ACHN (cell line): ENCODE results near the gene OPCML.

Source experiments
- DNase-seq: peaks from one replicate; pipeline ENCODE4 v3.0.0-alpha.2; 2015
- in situ Hi-C: cut with HindIII; loops from 2 replicates; pipeline ENCODE4 v1.10.0; 2017; ENCODE audit warnings: low sequenced_read_pairs, low pct_ligation_motif_present, low pct_unique_long_range_greater_than_20kb

The OPCML gene

DNA sequence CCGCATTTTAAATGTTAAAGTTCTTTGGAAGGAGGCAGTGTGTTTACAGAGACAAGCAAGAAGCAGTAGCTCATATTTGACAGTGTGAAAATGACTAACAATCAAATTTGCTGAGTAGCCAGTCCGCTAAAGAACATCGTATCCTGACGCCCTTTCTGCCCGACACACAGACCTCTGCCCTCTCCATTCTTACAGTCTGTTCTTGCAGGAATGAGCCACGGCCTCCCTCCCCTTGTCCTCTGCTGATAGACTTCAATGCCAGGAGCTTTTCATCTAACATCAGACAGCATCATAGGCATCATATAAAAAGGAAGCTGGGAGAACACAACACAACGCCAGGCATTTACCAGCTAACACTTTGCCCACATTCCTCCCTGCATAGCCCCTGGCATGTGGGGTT is 486.0 kb downstream of the OPCML start:
- no peak for DNase-seq
- in situ Hi-C loops = no loop called here

DNA sequence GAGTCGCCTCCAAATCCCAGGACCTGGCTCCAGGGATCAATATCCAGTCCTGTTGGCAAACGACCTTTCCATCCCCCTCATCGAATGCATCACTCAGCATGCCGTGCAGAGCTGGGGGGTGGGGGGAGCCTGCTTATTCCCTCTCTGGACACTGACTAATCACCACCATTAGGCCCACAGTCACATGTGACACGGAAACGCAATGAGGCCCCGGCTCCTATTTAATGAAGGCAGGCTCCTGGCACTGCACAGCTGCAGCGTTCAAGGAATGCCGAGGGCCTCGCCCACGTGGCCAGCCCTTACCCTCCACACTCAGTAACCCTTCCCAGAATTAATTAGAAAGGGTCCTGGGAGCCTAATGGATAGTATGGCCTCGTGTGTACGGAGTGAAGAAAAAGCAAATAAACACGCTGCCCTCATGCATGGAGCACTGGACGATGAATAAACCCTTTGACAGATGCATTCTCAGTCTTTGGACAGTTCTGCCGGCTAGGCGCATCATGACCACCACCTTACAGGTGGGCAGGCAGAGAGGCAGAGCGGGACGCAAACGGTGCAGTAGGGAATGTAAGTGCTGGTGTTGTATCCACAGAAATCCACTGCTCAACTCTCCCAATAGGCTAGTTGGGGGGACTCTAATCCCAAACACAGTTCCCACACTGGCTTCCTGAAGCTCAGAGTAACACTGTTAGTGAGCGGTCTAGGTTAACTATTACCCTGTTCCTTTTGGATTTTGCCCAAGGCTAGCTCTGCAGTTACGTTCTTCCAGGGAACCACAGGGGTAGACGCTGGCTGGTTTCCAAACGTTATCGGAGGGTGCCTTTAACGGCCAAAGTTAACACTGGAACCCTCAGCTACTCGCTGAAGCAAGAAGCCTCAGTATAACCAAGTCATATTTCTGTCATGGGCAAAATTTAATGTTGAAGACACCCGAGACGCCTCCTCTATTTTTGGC is 490.1 kb downstream of the OPCML start:
- in situ Hi-C loops = no loop called here
- no peak for DNase-seq

DNA sequence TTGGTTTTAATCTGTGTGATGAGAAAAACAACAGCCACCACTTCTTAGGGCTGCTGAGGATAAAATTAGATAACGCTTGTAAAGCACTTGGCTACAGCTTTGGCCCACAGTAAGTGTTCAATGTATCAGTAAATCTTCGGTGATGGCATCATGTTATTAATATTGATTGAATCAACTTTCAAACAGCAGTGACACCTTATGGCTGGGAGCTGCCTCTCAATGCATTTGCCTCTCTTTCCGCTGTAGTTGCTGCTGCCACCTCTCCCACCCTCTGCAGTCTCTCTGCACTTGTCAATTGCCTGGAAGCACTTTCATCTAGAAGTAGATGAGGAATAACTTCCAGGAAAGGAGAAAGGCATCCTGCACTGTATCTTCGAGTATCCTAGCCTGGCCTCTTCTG is 491.1 kb downstream of the OPCML start:
- DNase-seq = no peak
- in situ Hi-C loops = no loop called here

DNA sequence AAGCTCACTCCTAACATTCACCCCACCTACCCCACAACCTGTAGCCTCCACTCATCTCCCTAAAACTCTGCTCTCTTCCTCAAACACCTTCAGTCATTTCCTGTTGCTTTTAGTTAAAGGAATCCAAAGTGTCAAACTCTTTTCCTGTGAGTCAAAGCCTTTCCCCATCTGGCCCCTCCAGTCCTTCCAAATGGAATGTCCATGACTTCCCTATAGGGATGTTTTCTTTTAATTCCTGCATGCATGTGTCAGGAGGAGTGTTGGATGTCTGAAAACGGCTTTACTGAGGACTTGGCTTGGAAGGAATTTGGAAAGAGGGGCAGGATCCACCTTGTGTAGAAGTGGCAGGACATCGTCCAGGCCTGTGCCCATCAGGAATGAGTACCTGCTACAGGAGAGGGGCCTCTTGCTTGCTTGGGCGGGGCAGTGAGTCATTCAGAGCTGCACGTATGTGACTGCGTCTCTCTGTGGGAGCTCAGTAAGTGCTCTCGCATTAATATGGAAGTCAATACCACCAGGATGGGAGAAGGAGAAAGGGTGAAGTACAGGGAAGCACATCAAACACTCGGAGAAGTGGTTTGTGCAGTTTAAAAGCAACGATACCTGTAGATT is 491.9 kb downstream of the OPCML start:
- DNase-seq = no peak
- in situ Hi-C loops = no loop called here

DNA sequence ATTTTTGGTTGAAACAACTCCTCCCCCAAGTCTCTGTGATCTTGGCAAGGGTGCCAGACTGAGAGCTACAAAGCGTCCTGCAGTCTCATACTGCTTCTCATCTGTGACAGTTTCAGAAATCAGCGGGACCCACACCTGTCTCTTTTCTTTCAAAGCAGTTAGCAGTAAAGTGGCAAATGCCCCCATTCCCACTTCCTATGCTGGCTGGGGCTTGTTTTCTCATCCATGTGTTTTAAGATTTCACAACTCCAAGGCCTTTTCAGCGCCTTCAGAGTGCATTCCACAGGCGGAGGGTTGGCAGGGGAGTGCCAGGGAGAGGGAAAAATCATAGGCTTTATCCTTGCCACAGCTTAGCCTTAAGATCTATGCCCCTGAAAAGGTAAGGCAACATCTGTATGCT is 493.5 kb downstream of the OPCML start:
- in situ Hi-C loops = no loop called here
- DNase-seq = no peak

DNA sequence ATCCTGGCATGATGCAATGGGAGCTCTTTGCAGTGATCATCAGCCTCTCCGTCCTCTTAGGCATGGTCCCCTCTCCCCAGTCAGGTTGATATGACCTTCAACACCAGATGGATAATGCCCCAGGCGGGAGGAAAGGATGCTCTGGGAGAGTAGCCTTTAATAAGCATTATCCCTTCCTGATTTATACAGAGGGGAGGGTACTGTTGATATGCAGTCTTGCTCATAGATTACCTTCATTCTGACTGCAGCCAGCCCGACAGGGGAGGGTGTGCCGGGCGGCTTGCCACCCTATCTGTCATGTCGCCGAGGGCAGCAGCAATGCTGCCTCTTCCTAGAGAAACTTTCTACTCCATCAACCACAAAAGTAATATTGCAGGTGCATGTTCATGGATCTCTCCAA is 497.4 kb downstream of the OPCML start:
- in situ Hi-C loops = no loop called here

DNA sequence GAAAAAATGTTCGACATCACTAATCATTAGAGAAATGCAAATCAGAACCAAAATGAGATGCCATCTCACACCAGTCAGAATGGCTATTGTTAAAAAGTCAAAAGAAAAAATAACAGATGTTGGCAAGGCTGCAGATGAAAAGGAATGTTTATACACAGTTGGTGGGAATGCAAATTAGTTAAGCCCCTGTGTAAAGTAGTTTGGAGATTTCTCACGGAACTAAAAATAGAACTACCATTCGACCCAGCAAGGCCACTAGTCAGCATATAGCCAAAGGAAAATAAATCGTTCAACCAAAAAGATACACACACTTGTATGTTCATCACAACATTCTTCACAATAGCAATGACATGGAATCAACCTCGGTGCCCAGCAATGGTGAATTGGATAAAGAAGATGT is 503.2 kb downstream of the OPCML start:
- no peak for DNase-seq
- in situ Hi-C loops = no loop called here

More for the DNA sequence above, 497.4 kb downstream of the OPCML start:
- no peak for DNase-seq

DNA sequence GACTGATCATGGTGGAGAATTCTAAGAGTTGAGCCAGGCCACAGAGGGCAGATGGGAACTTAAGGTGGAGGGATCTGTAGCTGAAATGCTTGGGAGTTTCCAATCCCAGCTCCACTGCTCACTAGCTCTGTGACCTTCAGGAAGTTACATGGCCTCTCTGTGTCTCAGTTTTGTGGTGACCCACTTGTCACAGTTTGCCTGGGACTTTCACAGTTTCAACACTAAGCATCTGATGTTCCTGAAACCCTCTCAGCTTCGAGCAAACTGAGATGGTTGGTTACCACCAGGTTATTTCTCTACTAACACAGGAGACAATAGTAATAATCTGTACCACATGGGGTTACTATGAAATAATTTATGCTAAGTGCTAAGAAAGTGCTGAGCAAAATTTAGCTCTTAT is 505.3 kb downstream of the OPCML start:
- in situ Hi-C loops = no loop called here
- no peak for DNase-seq

DNA sequence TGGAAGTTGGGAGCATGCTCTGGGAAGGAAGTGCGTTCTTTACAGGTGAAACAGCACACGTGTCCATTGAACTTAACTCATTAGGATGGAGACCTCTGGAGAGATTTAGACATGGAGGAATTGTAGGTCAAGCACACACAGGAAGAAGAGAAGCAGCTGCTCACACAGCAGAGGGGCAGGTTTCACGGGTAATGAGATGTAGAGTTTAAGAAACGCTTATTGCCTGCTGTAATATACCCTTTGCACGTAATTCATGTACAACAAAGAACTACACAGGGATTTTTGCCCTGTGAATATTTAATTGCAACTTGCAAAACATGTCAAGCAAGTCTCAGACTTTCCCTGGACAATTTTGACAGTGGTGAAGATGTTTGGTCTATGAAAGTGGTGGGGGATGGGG is 508.0 kb downstream of the OPCML start:
- no peak for DNase-seq
- in situ Hi-C loops = no loop called here

DNA sequence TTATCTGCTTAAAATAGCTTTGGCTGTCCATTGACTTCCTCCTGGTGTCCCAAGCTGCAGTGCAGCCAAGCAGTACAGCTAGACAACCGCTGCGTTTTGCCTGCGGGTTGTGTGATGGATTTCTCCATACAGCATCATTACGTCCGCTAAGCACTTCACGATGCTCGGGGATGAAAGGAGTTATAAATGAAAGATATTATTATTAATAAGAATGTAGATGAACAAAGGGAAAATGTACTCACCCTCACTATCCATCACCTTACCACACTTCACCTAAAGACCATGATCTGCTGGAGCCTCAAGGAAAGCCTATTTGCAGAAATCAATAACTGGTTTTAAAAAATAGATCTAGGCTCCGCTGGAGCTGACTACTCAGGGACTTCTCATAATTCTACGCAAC is 509.1 kb downstream of the OPCML start:
- in situ Hi-C loops = no loop called here
- no peak for DNase-seq

DNA sequence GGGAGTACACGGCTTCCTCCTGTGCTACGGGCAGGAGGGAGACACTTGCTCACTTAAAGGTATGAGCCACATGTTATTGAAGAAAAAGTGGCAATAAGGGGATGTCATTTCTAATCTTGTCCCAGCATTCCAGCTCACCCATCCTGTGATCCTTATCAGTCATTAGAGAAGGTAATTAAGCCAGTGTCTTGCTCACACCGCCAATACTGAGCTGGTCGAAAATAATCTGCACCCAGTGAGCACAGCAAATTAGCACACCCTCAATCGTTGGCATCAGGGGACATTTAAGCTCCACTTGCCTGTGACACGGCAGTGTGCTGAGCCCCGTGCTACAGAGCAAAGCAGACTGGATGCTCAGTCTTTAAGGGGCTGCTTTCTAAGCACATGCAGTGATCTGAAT is 510.7 kb downstream of the OPCML start:
- DNase-seq = no peak
- in situ Hi-C loops = no loop called here

DNA sequence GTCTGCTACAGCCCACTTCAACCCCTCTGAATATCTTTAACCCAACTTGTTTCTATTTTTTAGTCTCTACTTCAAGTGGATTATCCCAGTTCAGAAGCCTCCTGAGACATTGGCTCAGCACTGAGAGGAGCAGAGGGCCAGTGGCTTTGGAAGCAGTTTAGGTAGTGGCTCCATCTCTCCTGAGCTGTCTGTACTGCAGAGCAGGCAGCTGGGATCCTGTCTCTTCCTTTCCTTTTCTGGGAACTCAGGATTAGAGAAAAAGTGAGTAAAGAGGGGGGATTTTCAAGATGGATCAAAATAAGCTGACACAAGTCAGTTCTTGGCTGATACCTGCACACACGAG is 512.0 kb downstream of the OPCML start:
- DNase-seq = no peak

DNA sequence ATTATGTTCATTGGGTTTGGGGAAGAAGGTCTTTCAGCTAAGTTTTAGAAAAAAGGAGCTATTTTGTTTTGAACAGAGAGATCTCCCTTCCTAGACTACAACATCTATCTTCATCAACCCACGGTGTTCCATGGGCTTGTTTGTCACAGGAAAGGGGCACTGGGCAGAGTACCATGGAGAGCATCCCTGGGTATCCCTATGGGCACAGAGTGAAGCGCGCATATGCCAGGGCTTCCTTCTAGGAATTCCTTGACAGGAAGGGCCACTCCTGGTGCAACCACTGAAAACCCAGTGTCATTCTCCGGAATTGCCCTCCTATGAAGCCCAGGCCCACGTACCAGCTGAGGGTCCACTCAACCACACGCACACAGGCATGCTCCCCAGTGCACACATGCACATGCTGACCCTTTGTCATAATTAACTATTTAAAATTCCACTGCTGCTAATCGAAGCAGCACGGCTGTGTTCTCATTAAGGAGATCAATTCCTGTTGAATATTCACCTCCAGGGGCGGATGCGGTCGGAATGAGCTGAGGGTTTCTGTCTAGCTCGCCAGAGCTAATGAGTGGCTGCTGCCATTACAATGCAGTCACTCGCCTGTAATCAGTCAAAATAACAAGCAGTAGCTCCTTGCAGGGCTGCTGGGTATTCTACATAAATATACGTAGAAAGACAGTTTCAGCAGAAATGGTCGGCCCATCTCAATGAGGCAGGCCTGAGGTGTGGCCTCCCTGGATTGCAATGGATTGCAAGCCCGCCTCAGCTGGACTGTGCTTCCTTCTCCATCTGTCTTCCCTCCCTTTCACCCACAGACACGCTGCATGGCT is 512.5 kb downstream of the OPCML start:
- in situ Hi-C loops = no loop called here
- DNase-seq = no peak

More for the DNA sequence above, 512.0 kb downstream of the OPCML start:
- in situ Hi-C loops = no loop called here

DNA sequence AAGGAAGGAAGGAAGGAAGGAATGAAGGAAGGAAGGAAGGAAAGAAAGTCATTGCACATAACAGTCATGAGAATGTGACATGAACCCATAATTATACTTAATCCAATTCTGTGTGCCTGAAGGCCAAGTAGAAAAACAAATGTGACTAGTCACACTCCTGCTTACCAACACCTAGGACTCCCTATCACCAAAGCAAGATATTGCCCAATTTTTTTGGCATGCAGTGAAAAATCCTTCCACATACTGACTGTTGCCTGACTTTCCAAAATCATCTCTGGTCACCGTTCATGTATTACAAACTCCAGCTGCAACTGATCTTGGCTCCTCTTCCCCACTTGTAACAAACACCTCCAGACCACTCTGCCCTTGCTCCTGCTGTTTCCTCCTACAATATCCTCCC is 516.8 kb downstream of the OPCML start:
- no peak for DNase-seq
- in situ Hi-C loops = no loop called here

DNA sequence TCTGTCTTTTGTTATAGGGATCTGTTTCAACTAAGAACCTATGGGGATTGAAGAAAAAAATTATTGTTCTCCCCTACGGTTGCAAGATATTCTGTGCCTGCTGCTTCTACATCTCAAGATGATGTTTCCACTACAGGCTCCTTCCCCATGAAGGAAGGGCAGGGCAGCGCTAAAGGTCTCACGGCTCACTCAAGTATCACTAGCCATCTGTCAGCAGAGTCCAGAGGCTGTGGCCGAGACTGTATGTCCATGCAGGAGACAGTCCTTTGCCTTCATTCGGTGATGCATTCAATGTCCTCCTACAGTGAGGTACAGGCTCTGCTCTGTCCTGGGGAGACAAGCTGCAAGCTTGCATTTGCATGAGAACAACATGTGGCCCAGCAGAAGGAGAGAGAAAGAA is 518.0 kb downstream of the OPCML start:
- in situ Hi-C loops = no loop called here
- DNase-seq = no peak

DNA sequence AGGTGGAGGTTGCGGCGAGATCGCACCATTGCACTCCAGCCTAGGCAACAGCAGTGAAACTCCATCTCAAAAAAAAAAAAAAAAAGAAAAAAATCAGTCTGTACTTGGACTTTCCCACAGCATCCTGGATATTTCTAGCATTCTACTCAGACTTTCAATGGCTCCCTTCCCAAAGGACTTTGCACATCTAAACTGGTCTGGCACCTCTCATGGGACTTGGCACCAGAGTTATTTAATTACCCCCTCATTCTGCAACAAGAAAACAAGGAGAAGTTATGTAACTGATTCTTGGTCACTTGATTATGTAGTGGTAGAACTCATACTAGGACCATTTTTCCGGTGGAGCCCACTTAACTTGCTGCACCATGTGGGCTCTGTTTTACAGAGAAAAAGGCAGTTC is 519.5 kb downstream of the OPCML start:
- no peak for DNase-seq
- in situ Hi-C loops = no loop called here

DNA sequence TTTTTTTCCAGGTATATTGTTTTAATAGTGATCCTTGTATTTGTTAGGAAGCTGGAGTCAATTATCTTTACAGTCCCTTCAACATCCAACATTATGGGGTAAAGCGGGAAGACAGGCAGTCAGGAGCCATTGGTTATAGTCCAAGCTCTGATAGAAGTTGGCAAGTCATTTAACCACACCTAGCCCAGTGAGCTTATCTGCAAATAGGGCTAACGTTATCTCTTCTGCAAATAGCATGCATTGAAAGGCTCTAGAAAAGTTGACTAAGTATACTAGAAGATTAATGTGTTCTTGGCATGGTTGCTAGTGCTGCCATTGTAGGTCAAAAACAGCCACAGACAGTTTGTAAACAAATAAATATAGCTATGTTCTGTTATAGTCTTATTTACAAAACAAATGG is 520.7 kb downstream of the OPCML start:
- in situ Hi-C loops = no loop called here

DNA sequence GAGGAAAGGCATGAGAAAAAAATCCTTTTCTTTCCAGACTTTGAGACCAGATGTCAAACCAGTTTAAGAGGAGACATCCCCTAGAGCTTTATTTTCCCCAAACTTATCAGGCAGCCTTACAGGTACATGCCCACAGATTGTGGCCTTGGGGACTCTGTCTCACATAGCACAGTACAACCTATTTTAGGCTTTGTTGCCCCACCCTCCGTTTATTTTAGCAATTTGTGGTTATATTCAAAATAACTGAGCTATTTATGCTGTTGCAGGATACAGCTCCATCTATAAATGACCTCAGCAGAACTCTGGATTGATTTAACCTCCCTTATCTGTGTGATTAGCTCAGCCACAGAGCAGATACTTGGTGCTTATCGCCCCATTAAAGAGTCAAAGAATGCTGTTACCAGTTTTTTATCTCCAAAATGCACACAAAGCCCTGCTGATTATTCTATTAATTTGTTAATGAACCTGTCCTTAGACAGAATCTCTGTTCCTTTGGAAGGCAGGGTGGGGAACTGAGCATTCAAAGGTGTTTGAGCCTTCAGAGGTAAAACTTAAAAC is 525.2 kb downstream of the OPCML start:
- in situ Hi-C loops = no loop called here
- no peak for DNase-seq

More for the DNA sequence above, 520.7 kb downstream of the OPCML start:
- DNase-seq = no peak

DNA sequence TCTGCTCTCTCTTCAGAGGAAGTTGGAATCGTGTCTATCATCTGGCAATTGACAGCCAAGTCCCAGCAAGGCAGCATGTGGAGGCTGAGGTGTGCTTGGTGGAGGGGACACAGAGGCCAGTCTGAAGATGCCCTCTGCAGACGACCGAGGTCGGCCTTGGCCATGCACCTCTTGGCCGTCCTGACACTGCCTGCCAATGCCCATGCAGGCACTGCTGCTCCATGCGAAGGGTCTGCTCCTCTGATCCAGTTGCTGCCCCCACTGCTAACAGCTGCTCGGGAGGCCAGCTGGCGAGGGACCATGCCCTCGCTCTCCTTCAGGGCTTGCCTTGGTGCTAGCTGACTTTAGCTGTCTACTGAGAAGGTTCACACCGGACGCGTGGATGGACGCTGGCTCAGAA is 527.9 kb downstream of the OPCML start:
- in situ Hi-C loops = no loop called here
- no peak for DNase-seq
